HG03025 (cell line): ENCODE measurements around the gene PDZRN3.

Source experiments
- ATAC-seq: cut with Tn5 transposase; IDR thresholded peaks from one replicate; pipeline ENCODE4 v1.9.1; 2021; ENCODE audit warnings: mild to moderate bottlenecking, moderate library complexity; ENCODE audit not compliant: unreplicated experiment, low FRiP score

PDZRN3 gene

DNA sequence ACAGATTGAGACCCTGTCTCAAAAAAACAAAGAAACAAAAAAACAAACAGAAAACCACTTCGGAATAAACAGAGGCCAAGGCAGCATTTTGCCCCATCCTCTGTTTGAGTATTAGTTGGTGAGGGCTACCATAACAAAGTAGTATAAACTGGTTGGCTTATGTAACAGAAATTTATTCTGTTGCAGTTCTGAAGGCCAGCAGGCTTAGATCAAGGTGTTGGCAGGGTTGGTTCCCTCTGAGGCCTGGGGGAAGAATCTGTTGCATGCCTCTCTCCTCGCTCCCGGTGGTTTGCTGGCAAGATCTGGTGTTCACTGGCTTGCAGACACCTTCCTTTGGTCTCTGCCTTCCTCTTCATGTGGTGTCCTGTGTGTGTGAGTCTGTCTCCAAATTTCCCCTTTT lies 261.6 kb downstream of the PDZRN3 start:
- ATAC-seq: no peak

DNA sequence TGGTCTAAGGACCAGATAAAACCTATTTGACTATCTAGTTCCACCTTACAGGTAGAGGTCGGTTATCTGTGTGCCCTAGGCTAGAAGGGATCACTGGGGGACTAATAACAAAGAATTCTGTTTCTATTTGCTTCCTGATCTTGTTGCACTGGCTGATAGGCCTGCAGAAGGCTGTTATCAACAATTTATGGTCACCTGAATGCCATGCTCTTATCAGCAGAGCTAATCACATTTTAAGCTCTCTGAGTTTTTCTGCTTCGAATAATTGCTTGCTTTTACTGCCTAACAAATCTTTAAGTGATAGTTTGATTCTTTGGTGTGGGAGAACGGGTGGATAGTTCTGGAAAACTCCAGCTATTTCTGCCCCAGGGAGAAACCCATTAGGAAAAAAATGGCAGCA lies 263.1 kb downstream of the PDZRN3 start:
- no peak for ATAC-seq

DNA sequence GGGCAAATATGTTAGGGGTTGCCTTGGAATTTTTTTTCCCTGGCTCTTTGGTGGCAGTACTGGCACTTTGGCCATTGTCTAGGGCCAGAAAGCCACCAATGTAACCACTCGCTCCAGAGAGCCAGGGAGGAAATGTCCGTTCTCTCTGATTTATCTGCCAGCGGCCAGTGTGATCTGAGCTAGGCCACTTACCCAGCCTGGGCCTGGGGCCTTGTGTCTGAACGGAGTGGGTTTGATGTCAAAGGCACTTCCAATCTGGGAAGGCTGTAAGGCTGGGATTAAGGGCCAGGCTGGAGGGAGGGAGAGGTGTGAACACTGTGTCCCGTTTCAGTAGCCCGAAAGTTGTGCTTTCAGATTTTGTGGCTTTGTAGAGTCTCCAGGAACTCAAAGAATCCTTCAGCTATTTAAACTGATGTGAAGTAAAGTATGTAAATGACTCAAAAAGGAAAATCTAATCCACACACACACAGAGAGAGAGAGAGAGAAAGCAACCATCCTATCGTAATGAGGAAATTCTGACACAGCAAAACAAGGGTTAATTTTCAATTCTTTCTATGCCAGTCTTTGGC lies 271.0 kb downstream of the PDZRN3 start:
- no peak for ATAC-seq

DNA sequence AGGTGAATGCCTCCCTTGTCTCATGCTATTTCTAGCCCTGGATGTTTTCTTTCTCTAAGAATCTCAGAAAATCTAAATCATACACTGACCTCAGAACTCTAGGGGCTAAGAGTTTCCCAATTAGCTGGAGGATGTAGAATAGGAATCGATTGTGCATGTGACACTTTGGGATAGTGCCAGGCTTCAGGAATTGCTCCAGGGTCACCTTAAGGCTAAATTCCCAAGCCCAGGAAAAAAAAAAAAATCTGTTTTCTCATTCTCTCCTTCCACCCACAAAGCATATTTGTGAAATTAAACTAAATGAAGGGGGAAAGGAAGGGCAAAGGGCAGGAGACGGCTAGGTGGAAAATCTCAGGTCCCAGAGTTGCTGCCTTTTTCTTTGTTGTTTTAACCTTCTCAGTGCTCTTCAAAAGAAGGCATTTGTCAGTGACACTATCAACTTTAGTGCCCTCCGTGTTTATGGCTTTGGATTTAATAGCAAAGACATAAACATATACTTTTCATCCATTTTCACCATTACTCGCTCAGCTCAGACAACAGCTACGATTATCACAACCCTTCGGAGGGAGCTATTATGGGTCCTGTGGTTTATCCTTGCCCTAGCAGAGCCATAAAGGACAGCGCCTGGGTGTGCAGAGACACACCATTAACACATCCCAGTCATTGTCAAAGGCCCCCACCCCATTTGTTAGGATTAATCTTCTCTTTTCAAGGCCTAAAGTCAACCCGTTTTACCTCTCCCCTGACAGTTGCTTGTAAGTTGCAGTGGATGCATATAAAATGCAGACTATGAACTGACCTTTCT lies 271.7 kb downstream of the PDZRN3 start:
- ATAC-seq: no peak

DNA sequence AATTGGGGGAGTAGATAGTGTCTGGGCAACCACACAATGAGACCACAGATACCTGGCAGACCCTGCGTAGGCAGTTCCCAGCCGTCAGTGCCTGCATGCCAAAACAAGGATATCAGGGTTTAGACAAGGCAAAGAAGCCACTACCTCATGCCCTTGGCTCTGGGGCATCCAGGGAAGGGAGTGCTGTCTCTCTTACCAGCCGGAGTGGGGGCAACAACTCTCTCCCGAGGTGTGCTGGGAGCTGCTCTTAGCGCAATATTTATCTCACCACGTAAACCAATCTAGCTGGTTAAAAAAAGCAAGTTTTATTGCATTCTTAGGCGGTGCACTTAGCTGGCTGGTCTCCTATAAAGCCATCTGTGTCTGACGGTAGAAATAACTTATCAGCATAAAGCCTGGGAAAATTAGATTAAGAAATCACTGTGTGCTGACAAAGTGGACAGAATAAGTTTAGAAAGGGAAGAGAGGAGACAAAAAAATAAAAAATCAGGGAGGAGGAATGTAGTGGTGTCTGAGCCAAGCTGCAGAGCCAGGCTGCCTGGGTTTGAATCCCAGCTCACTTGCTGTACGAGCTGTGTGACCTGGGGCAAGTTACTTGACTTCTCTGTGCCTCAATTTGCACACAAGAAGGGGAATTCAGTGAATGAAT lies 273.2 kb downstream of the PDZRN3 start:
- ATAC-seq: no peak

DNA sequence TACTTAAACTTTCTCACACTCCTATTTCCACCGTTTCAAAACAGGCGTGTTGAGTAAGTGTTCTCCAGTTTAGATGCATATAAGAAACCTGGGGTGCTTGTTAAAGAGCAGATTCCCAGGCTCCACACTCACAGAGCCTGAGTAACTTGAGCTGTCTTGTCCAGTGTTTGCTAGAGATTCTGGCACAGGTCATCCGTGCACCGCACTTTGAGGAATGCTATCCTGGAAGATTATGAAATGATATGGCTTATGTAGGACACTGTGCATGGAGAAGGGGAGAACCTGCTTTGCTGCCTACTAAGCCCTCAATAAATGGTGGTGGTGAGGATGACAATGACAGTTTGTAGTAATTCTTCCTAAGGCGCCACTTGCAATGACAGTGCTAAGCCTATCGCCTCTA lies 273.7 kb downstream of the PDZRN3 start:
- no peak for ATAC-seq

DNA sequence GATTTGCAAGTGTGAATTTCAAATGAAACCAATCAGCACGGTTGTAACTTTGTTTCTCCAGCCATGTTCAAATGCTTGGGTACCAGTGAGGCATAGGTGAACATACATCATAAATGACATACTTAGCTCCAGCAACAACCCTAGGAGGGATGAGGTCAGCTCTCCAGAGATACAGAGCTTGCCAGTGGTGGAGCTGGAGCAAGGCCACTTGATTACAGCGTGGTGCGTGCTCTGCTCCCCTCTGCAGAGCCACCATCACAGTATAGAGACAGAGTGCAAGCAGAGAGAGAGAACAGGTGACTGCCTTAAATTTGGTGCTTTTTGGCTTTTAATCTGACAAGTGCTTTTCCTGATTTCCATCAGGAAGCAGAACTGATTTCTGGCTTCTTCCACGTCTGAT lies 275.1 kb downstream of the PDZRN3 start:
- ATAC-seq: no peak

DNA sequence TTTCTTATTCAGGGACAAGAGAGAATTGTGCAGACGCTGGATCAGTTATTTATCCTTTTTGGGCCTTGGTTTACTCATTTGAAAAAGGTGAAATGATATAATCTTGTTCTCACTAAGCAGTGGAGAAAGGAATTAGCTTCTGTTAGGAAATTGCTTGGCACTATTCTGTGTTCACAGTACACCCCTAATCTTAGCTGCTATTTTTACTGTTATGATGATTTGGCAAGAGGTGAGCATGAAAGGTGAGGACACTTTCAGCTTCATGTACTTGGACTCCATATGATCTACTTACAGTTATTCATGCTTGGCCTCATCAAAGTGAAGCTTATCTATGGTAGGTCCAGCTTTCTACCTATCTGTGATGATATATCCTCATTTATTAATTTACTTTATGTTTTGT lies 282.7 kb downstream of the PDZRN3 start:
- ATAC-seq: no peak

DNA sequence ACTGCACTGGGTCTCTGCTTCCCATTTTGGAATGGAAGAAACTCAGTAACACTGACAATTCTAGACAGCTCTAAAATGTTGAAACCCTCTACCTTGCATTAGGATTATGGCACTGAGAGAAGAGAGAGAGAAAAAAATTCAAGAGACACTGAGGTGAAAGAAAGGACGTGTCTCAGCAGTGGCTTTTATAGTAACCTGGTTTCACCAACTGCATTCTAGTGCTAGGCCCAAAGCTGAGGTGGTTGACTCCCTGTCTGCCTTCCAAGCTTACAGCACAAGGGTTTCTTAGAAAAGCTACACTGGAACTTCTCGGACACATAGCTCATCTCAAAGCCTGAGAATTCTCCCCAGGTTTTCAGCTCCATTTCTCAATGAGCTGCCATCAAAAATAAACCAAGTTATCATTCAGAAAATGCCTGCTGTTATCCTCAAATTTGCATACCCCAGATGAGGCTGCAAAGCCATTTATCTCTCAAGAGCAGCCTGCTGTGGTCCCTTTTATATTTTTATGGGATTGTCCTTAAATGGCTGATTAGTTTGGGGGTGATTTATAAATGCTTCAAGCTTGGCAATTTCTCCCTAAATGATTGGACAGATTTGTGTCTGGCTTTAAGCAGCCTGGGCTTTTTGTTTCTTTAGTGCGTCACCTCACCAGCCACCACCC lies 283.3 kb downstream of the PDZRN3 start:
- ATAC-seq: no peak

DNA sequence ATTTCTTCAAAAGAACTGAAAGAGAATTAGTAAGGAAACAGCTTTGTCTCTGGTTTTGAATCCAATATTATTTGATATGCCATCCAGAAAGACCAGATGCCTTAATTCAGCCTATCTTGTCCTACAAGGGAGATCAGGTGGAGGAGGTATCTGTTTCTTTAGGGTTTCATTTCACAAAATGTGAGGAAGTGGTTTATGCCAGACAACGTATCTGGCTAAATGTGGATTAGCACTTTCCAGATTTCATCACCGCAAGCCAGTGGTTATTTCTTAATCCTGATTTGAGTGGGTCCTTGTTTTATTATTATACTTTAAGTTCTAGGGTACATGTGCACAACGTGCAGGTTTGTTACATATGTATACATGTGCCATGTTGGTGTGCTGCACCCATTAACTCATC lies 292.2 kb downstream of the PDZRN3 start:
- ATAC-seq: no peak
